Left ventricle myocardium inferior (tissue), 1 donor: ENCODE results near the gene APOBEC3B. TPM values are rescaled to one million over a fixed set of nuclear protein-coding genes. Genes with fewer than 3 reads are reported as not detected.

Experiments used
- DNase-seq: peaks from one replicate; pipeline ENCODE4 v3.0.0-alpha.2; 2020
- H3K27ac ChIP-seq: fragments of 200-600 bp; replicated peaks from 2 replicates; pipeline ENCODE4 v1.8.0; 2021
- H3K27me3 ChIP-seq: fragments of 200-600 bp; 2 replicates; pipeline ENCODE4 v1.8.0; 2021; ENCODE audit warnings: low read depth
- H3K36me3 ChIP-seq: fragments of 200-600 bp; 2 replicates; pipeline ENCODE4 v1.8.0; 2021
- H3K4me1 ChIP-seq: fragments of 200-600 bp; 2 replicates; pipeline ENCODE4 v1.8.0; 2021
- H3K4me3 ChIP-seq: fragments of 200-600 bp; 2 replicates; pipeline ENCODE4 v1.8.0; 2021; ENCODE audit warnings: mild to moderate bottlenecking, moderate library complexity
- H3K9me3 ChIP-seq: fragments of 200-600 bp; replicated peaks from 2 replicates; pipeline ENCODE4 v1.8.0; 2021
- intact Hi-C: fragments of 100-400 bp; cut with micrococcal nuclease; formaldehyde crosslinking; loops from one replicate; pipeline ENCODE4 v1.11.0; 2022
- long read RNA-seq: library from polyadenylated mRNA; unstranded; transcript quantifications from one replicate; pipeline ENCODE4 v2.0.0, GENCODE V29; 2021
- total RNA-seq: library from RNA; stranded (reverse); fragmentation: NEBNext Ultra II Directional; extraction: Animal tissue kit (Norgen Biotek cat#: 25700); gene quantifications from one replicate; pipeline ENCODE4 v1.2.1, GENCODE V29; 2021
- TF ChIP-seq, protein P1 (sequence below): fragments of 200-600 bp; IDR thresholded peaks from 2 replicates; pipeline ENCODE4 v1.8.0; 2021; ENCODE audit warnings: antibody characterized with exemption, mild to moderate bottlenecking, borderline replicate concordance
- donor health status: DM: no; HTN: yes; CAD: no; lungs with severe emphysema.

The APOBEC3B gene
- 0.52 TPM for total RNA-seq
- long read RNA-seq, result 0 reads

DNA sequence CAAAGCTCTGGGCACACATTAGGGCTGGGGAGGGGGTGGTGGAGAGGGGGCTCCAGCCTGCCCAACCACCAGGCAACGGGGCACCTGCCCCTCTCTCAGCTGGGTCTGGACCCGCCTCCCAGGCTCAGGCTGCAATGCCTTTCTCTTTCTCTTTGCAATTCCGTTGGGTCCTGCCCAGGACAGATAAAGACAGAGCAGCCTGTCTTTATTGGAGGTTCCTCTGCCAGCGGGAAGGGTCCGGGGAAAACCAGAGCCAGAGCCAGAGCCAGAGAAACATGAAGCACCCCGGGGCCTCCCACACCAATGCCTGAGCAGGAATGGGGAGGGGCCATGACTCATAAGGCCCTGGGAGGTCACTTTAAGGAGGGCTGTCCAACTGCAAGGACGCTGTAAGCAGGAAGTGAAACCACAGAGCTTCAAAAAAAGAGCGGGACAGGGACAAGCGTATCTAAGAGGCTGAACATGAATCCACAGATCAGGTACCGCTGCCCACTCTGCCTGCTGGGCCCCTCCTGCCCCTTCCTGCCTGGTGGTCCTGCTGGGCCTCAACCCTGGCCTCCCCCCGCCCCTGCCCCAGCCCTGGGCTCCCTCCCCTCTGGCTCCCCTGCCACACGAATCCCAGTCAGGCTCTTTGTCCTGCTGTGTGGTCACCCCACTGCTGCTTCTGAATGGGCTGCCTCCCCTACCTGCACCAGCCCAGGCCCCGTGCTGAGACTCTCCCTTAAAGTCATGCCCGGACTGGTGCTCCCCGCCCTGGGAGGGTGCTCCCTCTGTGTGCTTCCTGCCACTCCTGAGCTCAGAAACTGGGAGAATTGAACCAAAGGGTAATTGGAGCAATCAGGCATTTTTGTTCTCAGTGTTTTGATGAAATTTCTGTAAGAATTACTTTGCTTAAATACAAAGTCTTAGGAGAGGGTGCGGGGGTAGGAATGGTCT lies at the start of gene APOBEC3B:
Gene APOBEC3B, plus strand, starts transcription at position 356 of the 936 bp plus-strand sequence. Its CDS starts 107 bp downstream, at position 463.
- Histone ChIP-seq H3K27ac (peak within 1 kb of the TSS; percentile 12), H3K36me3 (no peaks in the 10 kb centered on the region), H3K4me1 (peaks cover 8% of the 10 kb centered on the region), H3K27me3 (no peaks in the 10 kb centered on the region), H3K4me3 (peak within 1 kb of the TSS; percentile 60), H3K9me3 (no peaks in the 10 kb centered on the region)
- TF ChIP-seq, protein P1, sequence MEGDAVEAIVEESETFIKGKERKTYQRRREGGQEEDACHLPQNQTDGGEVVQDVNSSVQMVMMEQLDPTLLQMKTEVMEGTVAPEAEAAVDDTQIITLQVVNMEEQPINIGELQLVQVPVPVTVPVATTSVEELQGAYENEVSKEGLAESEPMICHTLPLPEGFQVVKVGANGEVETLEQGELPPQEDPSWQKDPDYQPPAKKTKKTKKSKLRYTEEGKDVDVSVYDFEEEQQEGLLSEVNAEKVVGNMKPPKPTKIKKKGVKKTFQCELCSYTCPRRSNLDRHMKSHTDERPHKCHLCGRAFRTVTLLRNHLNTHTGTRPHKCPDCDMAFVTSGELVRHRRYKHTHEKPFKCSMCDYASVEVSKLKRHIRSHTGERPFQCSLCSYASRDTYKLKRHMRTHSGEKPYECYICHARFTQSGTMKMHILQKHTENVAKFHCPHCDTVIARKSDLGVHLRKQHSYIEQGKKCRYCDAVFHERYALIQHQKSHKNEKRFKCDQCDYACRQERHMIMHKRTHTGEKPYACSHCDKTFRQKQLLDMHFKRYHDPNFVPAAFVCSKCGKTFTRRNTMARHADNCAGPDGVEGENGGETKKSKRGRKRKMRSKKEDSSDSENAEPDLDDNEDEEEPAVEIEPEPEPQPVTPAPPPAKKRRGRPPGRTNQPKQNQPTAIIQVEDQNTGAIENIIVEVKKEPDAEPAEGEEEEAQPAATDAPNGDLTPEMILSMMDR, result no peak
- intact Hi-C loops, result no loop called here
- peak; percentile 54 for DNase-seq

DNA sequence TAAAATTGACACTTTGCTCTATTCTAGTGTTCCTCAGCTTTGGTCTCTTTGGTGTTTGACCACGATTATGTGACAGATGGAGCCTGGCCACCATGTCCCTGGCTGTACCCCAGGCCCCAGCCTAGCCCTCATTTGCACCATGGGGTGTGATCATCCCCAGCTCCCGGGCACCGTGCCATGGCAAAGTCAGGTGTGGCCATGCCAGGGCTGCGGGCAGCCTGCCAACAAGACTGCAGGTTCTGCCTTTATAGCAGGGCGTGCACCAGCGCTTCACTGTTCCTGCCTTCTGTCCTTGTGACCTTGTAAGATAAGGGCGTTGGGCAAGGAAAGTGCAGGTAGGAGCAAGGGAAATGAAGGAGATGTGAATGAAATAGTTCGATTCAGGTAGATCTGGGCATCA lies 47.1 kb upstream of the APOBEC3B start:
- Histone ChIP-seq H3K27me3 (peaks cover 7% of the 10 kb centered on the region), H3K4me3 (no peak overlapping the region), H3K36me3 (no peaks in the 10 kb centered on the region), H3K27ac (peak overlapping the region; percentile 50), H3K9me3 (no peaks in the 10 kb centered on the region), H3K4me1 (peaks cover 20% of the 10 kb centered on the region)
- DNase-seq, result peak; percentile 83
- TF ChIP-seq, protein P1, result no peak
- intact Hi-C loops, result no loop called here

DNA sequence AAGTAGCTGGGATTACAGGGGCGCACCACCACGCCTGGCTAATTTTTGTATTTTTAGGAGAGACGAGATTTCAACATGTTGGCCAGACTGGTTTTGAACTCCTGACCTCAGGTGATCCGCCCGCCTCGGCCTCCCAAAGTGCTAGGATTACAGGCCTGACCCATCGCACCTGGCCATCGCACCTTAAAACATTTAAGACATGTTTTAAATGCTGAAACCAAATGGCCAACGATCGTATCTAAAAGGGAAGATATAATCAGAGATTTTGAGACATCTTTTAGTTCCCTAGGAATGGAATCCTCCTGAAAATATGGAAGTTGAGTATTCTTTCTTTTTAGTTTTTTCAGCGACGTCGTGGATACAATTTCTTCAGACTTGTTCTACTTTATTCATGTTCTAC lies 46.5 kb upstream of the APOBEC3B start:
- peaks cover 9% of the 10 kb centered on the region for H3K27me3 ChIP-seq
- peak overlapping the region; percentile 50 for H3K27ac ChIP-seq
- TF ChIP-seq, protein P1, result no peak
- intact Hi-C loops, result no loop called here
- no peak for DNase-seq
- H3K4me3 ChIP-seq, result no peak overlapping the region
- no peaks in the 10 kb centered on the region for H3K36me3 ChIP-seq
- no peaks in the 10 kb centered on the region for H3K9me3 ChIP-seq
- H3K4me1 ChIP-seq, result peaks cover 17% of the 10 kb centered on the region

DNA sequence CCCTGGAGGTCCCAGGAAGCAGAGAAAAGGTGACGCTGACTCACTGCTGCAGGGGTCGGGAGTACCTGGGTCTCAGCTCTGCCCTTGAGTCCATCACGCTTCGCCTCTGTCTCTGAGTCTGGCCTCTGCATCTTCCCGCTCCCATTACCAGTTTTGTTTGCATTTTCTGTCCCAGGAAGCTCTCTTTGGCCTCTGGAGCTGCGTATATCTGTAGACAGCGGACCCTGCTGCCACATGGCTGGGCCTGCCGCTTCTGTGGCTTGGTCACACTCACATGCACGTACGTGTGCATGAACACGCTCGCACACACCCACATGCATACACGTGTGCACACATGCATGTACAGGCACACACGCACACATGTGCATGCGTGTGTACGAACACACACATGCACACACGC lies 45.6 kb upstream of the APOBEC3B start:
- Histone ChIP-seq H3K36me3 (no peaks in the 10 kb centered on the region), H3K27ac (no peak overlapping the region), H3K9me3 (no peaks in the 10 kb centered on the region), H3K4me1 (peaks cover 15% of the 10 kb centered on the region), H3K4me3 (no peak overlapping the region), H3K27me3 (peaks cover 15% of the 10 kb centered on the region)
- intact Hi-C loops, result no loop called here
- no peak for DNase-seq
- TF ChIP-seq, protein P1, result no peak

DNA sequence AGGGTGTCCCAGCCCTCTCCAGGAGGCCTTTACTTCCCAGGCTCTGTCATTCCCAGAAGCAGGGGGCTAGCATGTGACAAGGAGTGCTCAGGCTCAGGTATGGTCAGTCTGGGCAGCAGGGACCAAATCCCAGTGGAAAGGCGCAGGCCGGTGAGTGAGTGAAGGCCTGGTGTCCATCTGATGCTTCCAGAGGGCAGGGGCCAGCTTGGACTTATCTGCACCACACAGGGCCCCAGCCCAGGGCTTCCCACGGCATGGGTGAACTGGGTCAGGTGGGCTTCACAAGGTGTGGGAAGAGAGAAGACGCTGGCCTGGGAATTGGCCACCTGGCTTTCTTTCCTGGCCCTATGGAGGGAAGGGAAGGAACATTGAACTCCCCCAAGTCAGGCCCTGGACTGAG lies 45.1 kb upstream of the APOBEC3B start:
- H3K36me3 ChIP-seq, result no peaks in the 10 kb centered on the region
- H3K4me1 ChIP-seq, result peaks cover 15% of the 10 kb centered on the region
- TF ChIP-seq, protein P1, result no peak
- DNase-seq, result no peak
- H3K27me3 ChIP-seq, result peaks cover 19% of the 10 kb centered on the region
- no peak overlapping the region for H3K4me3 ChIP-seq
- H3K9me3 ChIP-seq, result no peaks in the 10 kb centered on the region
- intact Hi-C loops, result no loop called here
- H3K27ac ChIP-seq, result no peak overlapping the region
